SK-N-SH (cell line): ENCODE results near the gene IRF2BP2.

Source experiments
- SIN3A ChIP-seq: IDR thresholded peaks from 2 replicates; pipeline ENCODE4 v1.6.1; 2012; ENCODE audit warnings: low read depth, mild to moderate bottlenecking, low read length, moderate library complexity, borderline replicate concordance
- TCF12 ChIP-seq: IDR thresholded peaks from 2 replicates; pipeline ENCODE4 v1.4.0; 2012
- YY1 ChIP-seq: IDR thresholded peaks from 2 replicates; pipeline ENCODE4 v1.4.0; 2012; ENCODE audit warnings: low read depth, mild to moderate bottlenecking
- TF ChIP-seq, protein P1 (sequence below): fragments of 200-600 bp; sonication (generic); IDR thresholded peaks from 2 replicates; pipeline ENCODE4 v1.6.1; 2017; ENCODE audit warnings: antibody characterized with exemption, mild to moderate bottlenecking, moderate library complexity

DNA sequence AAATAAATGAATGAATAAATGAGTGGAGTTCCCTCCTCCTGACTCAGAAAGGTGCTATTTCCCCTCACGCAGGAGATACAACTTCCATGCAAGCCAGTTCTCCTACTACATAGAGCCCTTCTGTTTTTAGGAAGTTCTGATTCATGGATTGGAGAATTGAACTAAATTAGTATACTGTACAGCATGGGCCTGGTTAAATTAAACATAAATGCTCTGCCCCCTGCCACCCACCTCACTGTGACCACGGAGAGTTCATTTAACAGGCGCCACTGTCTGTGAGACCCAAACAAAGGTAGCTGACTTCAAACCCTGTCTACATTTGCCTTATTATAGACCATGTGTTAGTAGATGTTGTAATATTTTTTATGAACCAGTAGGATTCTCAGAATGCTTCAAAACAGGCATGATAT is 9.1 kb upstream of the IRF2BP2 start:
- TF ChIP-seq, protein P1, sequence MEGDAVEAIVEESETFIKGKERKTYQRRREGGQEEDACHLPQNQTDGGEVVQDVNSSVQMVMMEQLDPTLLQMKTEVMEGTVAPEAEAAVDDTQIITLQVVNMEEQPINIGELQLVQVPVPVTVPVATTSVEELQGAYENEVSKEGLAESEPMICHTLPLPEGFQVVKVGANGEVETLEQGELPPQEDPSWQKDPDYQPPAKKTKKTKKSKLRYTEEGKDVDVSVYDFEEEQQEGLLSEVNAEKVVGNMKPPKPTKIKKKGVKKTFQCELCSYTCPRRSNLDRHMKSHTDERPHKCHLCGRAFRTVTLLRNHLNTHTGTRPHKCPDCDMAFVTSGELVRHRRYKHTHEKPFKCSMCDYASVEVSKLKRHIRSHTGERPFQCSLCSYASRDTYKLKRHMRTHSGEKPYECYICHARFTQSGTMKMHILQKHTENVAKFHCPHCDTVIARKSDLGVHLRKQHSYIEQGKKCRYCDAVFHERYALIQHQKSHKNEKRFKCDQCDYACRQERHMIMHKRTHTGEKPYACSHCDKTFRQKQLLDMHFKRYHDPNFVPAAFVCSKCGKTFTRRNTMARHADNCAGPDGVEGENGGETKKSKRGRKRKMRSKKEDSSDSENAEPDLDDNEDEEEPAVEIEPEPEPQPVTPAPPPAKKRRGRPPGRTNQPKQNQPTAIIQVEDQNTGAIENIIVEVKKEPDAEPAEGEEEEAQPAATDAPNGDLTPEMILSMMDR, result no peak
- no peak for TF ChIP-seq YY1
- no peak for TF ChIP-seq SIN3A
- TF ChIP-seq TCF12, result no peak
